Nephron (organoid): ENCODE measurements around the gene PPM1G.
A peak's percentile ranks its signal among the peaks of the same experiment; 100 is the strongest.

ENCODE experiments used
- H3K27ac Mint-ChIP-seq, 3 experiments: 2 replicates each; pipeline ENCODE4 v1.8.0; 2020; ENCODE audit warnings: mixed read lengths in 3 of 3, mild to moderate bottlenecking in 2 of 3, moderate library complexity in 1 of 3
- H3K27me3 Mint-ChIP-seq: 2 replicates; pipeline ENCODE4 v1.8.0; 2021; ENCODE audit warnings: low read depth, mild to moderate bottlenecking, moderate library complexity, mixed read lengths
- H3K36me3 Mint-ChIP-seq: 2 replicates; pipeline ENCODE4 v1.8.0; 2020; ENCODE audit warnings: low read depth, mixed read lengths
- H3K4me1 Mint-ChIP-seq: 2 replicates; pipeline ENCODE4 v1.8.0; 2020; ENCODE audit warnings: mixed read lengths
- H3K4me3 Mint-ChIP-seq, 3 experiments: 2 replicates each; pipeline ENCODE4 v1.8.0; 2020; ENCODE audit warnings: mild to moderate bottlenecking in 3 of 3, mixed read lengths in 3 of 3, moderate library complexity in 2 of 3
- H3K9me3 Mint-ChIP-seq: 2 replicates; pipeline ENCODE4 v1.8.0; 2020; ENCODE audit warnings: mixed read lengths
- CTCF ChIP-seq, 3 experiments: fragments of 200-600 bp; sonication (generic); IDR thresholded peaks; one replicate each; pipeline ENCODE4 v1.5.0; 2021; ENCODE audit warnings: antibody characterized with exemption in 3 of 3; ENCODE audit not compliant: unreplicated experiment in 3 of 3

Gene PPM1G

GRCh38 chr2:27408601-27409320 is 630 bp downstream of the PPM1G start:
- Mint-ChIP-seq H3K4me3 (peak overlapping the region; percentile 88 to 94 (median 92)), H3K27me3 (no peaks in the 10 kb centered on the region), H3K9me3 (no peaks in the 10 kb centered on the region), H3K27ac (peak overlapping the region; percentile 78 to 84 (median 80)), H3K36me3 (peaks cover 8% of the 10 kb centered on the region), H3K4me1 (peaks cover 23% of the 10 kb centered on the region)
- no peak for TF ChIP-seq CTCF (IDR thresholded peaks at IDR 0.05; ENCODE audit: unreplicated experiment in 3 of 3)

- Mint-ChIP-seq H3K36me3 (peaks cover 8% of the 10 kb centered on the region), H3K27me3 (no peaks in the 10 kb centered on the region), H3K4me3 (peak overlapping the region; percentile 88 to 94 (median 92)), H3K27ac (peak overlapping the region; percentile 78 to 84 (median 80)), H3K4me1 (peaks cover 23% of the 10 kb centered on the region), H3K9me3 (no peaks in the 10 kb centered on the region)
- TF ChIP-seq CTCF (IDR thresholded peaks at IDR 0.05; ENCODE audit: unreplicated experiment in 3 of 3) = peak; percentile 61 to 69 (median 66)
Observed at GRCh38 chr2:27407798-27408491, 1.4 kb downstream of the PPM1G start.

GRCh38 chr2:27400348-27401135 is 8.8 kb downstream of the PPM1G start:
- Mint-ChIP-seq H3K4me1 (no peaks in the 10 kb centered on the region), H3K27me3 (no peaks in the 10 kb centered on the region), H3K36me3 (peaks cover 16% of the 10 kb centered on the region), H3K4me3 (no peak overlapping the region), H3K27ac (no peak overlapping the region), H3K9me3 (no peaks in the 10 kb centered on the region)
- TF ChIP-seq CTCF (IDR thresholded peaks at IDR 0.05; ENCODE audit: unreplicated experiment in 3 of 3) = no peak

GRCh38 chr2:27398962-27399361 is 10.4 kb downstream of the PPM1G start:
- no peaks in the 10 kb centered on the region for H3K27me3 Mint-ChIP-seq
- H3K9me3 Mint-ChIP-seq = no peaks in the 10 kb centered on the region
- H3K4me3 Mint-ChIP-seq = no peak overlapping the region

GRCh38 chr2:27393225-27393624 is 16.2 kb downstream of the PPM1G start:
- no peak overlapping the region for H3K27ac Mint-ChIP-seq
- H3K4me1 Mint-ChIP-seq = no peaks in the 10 kb centered on the region
- TF ChIP-seq CTCF (IDR thresholded peaks at IDR 0.05; ENCODE audit: unreplicated experiment in 3 of 3) = no peak
- H3K36me3 Mint-ChIP-seq = peaks cover 23% of the 10 kb centered on the region
- no peaks in the 10 kb centered on the region for H3K27me3 Mint-ChIP-seq
- no peaks in the 10 kb centered on the region for H3K9me3 Mint-ChIP-seq
- H3K4me3 Mint-ChIP-seq = no peak overlapping the region

More at GRCh38 chr2:27398962-27399361, 10.4 kb downstream of the PPM1G start:
- Mint-ChIP-seq H3K36me3 (peaks cover 16% of the 10 kb centered on the region), H3K4me1 (no peaks in the 10 kb centered on the region), H3K27ac (no peak overlapping the region)
- TF ChIP-seq CTCF (IDR thresholded peaks at IDR 0.05; ENCODE audit: unreplicated experiment in 3 of 3) = no peak
